ENCODE results near the gene NTSR2.

NTSR2 gene

DNA sequence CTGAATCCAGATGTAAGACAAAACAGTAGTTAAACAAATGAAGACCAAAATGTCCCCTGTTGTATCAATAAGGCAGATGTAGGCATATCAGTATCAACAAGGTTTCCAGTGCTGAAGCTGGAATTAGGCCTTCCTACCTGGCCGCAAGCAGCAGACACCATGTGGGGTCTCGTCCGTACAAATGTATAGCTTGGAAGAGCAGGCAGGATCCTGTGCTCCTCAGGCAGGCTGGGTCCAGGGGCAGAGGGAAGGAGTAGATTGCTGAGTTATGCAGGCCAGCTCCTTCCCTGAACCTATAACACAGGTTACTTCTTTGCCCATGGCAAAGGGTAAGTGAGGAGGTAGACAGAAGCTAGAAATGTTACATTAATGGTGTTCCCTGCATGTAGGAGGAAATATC lies 23.5 kb downstream of the NTSR2 start:
- TF ChIP-seq, protein P1, sequence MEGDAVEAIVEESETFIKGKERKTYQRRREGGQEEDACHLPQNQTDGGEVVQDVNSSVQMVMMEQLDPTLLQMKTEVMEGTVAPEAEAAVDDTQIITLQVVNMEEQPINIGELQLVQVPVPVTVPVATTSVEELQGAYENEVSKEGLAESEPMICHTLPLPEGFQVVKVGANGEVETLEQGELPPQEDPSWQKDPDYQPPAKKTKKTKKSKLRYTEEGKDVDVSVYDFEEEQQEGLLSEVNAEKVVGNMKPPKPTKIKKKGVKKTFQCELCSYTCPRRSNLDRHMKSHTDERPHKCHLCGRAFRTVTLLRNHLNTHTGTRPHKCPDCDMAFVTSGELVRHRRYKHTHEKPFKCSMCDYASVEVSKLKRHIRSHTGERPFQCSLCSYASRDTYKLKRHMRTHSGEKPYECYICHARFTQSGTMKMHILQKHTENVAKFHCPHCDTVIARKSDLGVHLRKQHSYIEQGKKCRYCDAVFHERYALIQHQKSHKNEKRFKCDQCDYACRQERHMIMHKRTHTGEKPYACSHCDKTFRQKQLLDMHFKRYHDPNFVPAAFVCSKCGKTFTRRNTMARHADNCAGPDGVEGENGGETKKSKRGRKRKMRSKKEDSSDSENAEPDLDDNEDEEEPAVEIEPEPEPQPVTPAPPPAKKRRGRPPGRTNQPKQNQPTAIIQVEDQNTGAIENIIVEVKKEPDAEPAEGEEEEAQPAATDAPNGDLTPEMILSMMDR (IDR thresholded peaks at IDR 0.05; ENCODE audit: borderline replicate concordance, control extremely low read depth, extremely low read depth, insufficient read depth, missing control alignments), result no peak
- in situ Hi-C loops (cut with MboI; ENCODE audit: low sequenced_read_pairs, unreplicated experiment), result no loop called here
- no peak for DNase-seq (ENCODE audit: low spot score)

DNA sequence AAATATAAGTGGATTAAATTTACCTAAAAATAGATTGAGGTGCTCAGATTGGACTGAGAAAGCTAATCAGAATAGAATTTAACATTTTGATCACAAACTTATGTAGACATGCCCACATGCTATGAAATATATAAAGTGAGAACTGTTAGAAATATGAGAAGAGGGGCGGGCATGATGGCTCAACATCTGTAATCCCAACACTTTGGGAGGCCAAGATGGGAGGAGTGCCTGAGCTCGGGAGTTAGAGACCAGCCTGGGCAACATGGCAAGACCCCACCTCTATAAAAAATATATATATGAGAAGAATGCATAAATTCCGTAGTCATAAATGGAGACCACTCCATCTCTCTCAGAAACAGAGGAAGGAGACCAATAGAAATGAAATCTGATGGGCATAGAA lies 25.7 kb downstream of the NTSR2 start:
- in situ Hi-C loops (cut with MboI; ENCODE audit: low sequenced_read_pairs, unreplicated experiment), result no loop called here
- DNase-seq (ENCODE audit: low spot score), result no peak
- TF ChIP-seq, protein P1 (IDR thresholded peaks at IDR 0.05; ENCODE audit: borderline replicate concordance, control extremely low read depth, extremely low read depth, insufficient read depth, missing control alignments), result no peak

DNA sequence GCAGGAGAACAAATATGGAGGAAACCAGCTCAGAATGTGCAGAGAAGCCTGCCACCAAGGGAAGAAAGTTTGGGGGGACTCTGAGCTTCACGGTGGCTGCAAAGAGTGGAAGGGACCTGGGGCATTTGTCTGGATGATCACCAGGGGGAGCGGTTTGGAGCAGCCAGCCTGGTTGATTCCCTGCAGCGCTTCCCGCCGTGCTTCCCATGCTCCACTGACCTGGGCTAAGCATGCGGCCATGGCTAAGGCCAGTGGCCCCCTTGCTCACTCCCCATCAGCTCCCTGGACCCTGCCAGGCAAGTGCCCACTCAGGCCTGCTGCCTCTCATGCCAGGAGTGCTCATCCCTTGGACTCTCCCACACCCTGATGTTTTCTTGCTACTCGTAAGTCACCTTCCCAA lies 27.0 kb downstream of the NTSR2 start:
- in situ Hi-C loops (cut with MboI; ENCODE audit: low sequenced_read_pairs, unreplicated experiment), result no loop called here
- no peak for DNase-seq (ENCODE audit: low spot score)
- TF ChIP-seq, protein P1 (IDR thresholded peaks at IDR 0.05; ENCODE audit: borderline replicate concordance, control extremely low read depth, extremely low read depth, insufficient read depth, missing control alignments), result no peak

DNA sequence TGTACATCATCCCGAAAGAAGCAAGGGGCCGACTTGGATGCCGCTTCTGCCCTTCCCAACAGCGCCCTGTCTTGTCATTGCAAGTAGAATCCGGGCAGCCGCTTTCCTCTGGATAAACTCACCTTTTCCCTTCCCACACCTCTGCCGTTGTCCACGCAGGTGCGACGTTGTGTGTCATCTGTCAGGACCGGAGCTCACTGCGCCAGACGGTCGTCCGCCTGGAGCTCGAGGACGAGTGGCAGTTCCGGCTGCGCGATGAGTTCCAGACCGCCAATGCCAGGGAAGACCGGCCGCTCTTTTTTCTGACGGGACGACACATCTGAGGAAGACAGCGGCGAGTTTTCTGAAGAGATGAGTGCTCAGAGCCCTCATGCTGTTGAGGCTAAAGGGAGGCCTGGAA lies 29.9 kb downstream of the NTSR2 start:
- no peak for DNase-seq (ENCODE audit: low spot score)
- TF ChIP-seq, protein P1 (IDR thresholded peaks at IDR 0.05; ENCODE audit: borderline replicate concordance, control extremely low read depth, extremely low read depth, insufficient read depth, missing control alignments), result no peak
- in situ Hi-C loops (cut with MboI; ENCODE audit: low sequenced_read_pairs, unreplicated experiment), result no loop called here

DNA sequence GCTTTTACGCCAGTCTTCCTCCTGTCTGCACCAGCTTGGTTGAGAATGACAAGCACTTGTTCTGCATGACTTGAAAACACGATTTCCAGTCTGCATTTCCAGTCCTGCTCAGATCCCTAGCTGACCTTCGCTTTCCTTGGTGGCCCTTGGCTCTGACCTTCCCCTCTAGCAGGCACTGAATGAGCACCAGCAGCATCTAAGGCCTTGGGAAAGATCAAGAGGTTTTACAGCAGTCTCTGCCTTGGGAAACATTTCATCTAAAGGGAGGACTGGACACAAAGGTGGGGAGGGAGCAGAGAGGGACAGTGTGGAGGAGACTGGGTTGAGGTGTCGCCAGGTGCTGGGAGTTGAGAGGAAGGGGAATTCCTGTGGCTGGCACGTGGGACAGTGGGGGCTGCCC lies 30.5 kb downstream of the NTSR2 start:
- TF ChIP-seq, protein P1 (IDR thresholded peaks at IDR 0.05; ENCODE audit: borderline replicate concordance, control extremely low read depth, extremely low read depth, insufficient read depth, missing control alignments), result no peak
- in situ Hi-C loops (cut with MboI; ENCODE audit: low sequenced_read_pairs, unreplicated experiment), result no loop called here
- no peak for DNase-seq (ENCODE audit: low spot score)

DNA sequence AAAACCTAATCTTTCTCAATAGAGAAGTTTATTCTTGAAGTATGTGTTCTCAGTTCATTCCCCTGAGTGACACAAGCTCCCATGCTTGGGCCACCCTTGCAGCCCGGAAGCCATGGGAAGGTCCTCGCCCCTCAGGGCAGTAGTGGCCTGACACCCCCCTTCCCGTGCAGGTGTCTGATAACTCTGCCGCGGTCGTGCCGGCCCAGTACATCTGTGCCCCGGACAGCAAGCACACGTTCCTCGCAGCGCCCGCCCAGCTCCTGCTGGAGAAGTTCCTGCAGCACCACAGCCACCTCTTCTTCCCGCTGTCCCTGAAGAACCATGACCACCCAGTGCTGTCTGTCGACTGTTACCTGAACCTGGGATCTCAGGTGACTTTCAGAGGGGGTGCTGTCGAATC lies 32.4 kb downstream of the NTSR2 start:
- in situ Hi-C loops (cut with MboI; ENCODE audit: low sequenced_read_pairs, unreplicated experiment), result no loop called here
- no peak for DNase-seq (ENCODE audit: low spot score)
- TF ChIP-seq, protein P1 (IDR thresholded peaks at IDR 0.05; ENCODE audit: borderline replicate concordance, control extremely low read depth, extremely low read depth, insufficient read depth, missing control alignments), result no peak
